PC-9 (cell line): ENCODE measurements around the gene MRPL14.

ENCODE experiments used
- CTCF ChIP-seq: fragments of 200-600 bp; sonication (generic); conservative IDR thresholded peaks from 2 replicates; pipeline ENCODE4 v1.6.1; 2017; ENCODE audit warnings: mixed run types, antibody characterized with exemption, mild to moderate bottlenecking, moderate library complexity
- EZH2 ChIP-seq: fragments of 200-600 bp; sonication (generic); IDR thresholded peaks from 2 replicates; pipeline ENCODE4 v1.8.0; 2017; ENCODE audit warnings: antibody characterized with exemption, low read depth

- TF ChIP-seq CTCF (no peak), EZH2 (no peak)
Measured at GRCh38 chr6:44091981-44092884, 35.0 kb downstream of the MRPL14 start.
